AG04450 (cell line): ENCODE measurements around the gene PROX2. TPM values are rescaled to one million over a fixed set of nuclear protein-coding genes. Genes with fewer than 3 reads are reported as not detected.

Experiments
- CTCF ChIA-PET: fragments of 300-600, 350-600 bp; formaldehyde crosslinking; extraction: SDS; loops from one replicate; lab custom pipeline; 2022; ENCODE audit warnings: antibody characterized with exemption, inconsistent platforms; lab: Charles Lee
- POLR2A ChIA-PET: fragments of 350-600 bp; formaldehyde crosslinking; extraction: SDS; loops from one replicate; lab custom pipeline; 2021; ENCODE audit warnings: antibody characterized with exemption, inconsistent platforms; lab: Yijun Ruan, JAX
- DNase-seq: peaks from one replicate; pipeline ENCODE4 v3.0.0-alpha.2; 2011; ENCODE audit warnings: low read depth, low spot score
- H3K27ac ChIP-seq: one replicate; pipeline ENCODE4 v1.5.1; 2012; ENCODE audit warnings: low read depth, low read length, control low read depth
- H3K27me3 ChIP-seq: one replicate; pipeline ENCODE4 v1.6.0; 2012; ENCODE audit warnings: low read length; ENCODE audit not compliant: control insufficient read depth, insufficient read depth
- H3K4me3 ChIP-seq: 2 replicates; pipeline ENCODE4 v1.5.1; 2011; ENCODE audit warnings: mild to moderate bottlenecking, low read depth, low read length, control low read depth
- H3K9me3 ChIP-seq: 2 replicates; pipeline ENCODE4 v1.5.1; 2012; ENCODE audit warnings: low read length; ENCODE audit not compliant: control insufficient read depth, insufficient read depth
- CTCF ChIP-seq: IDR thresholded peaks from 2 replicates; pipeline ENCODE4 v1.5.1; 2011; ENCODE audit warnings: low read depth, low read length, control low read depth, inconsistent platforms
- polyA plus RNA-seq: library from polyadenylated mRNA; depleted of rRNA; stranded (reverse); fragments of >200 nt; gene quantifications from 2 replicates; pipeline ENCODE4 v1.2.3, GENCODE V29; 2011

The PROX2 gene
- polyA plus RNA-seq, 1 experiment = not detected

GRCh38 chr14:74912801-74913200, 36.9 kb upstream of the PROX2 start:
- Histone ChIP-seq H3K9me3 (no peaks in the 10 kb centered on the region), H3K4me3 (no peak overlapping the region), H3K27me3 (no peaks in the 10 kb centered on the region), H3K27ac (no peak overlapping the region)
- POLR2A ChIA-PET = no interaction called here
- CTCF ChIA-PET = interaction anchor here (4.1 to 4.5 kb wide), 2 partner anchors 52 to 175 kb away, joined by 21 to 39 read pairs; no protein-coding TSS in a partner anchor
- DNase-seq = no peak
- TF ChIP-seq CTCF = no peak

- Histone ChIP-seq H3K9me3 (no peaks in the 10 kb centered on the region), H3K4me3 (no peak overlapping the region), H3K27ac (no peak overlapping the region), H3K27me3 (no peaks in the 10 kb centered on the region)
- POLR2A ChIA-PET = no interaction called here
- CTCF ChIA-PET = interaction anchor here (4.1 to 4.5 kb wide), 2 partner anchors 51 to 176 kb away, joined by 21 to 39 read pairs; no protein-coding TSS in a partner anchor
- no peak for TF ChIP-seq CTCF
- no peak for DNase-seq
These were observed 36.2 kb upstream of the PROX2 start for GRCh38 chr14:74912111-74912510.

GRCh38 chr14:74911704-74912103, 35.8 kb upstream of the PROX2 start:
- H3K4me3 ChIP-seq = no peak overlapping the region
- no peak overlapping the region for H3K27ac ChIP-seq
- TF ChIP-seq CTCF = no peak
- H3K27me3 ChIP-seq = no peaks in the 10 kb centered on the region
- ChIA-PET POLR2A (no interaction called here), CTCF (interaction anchor here (4.1 to 4.5 kb wide), 2 partner anchors 51 to 176 kb away, joined by 21 to 39 read pairs; no protein-coding TSS in a partner anchor)
- DNase-seq = no peak
- no peaks in the 10 kb centered on the region for H3K9me3 ChIP-seq

- Histone ChIP-seq H3K27ac (no peak overlapping the region), H3K4me3 (no peak overlapping the region), H3K27me3 (no peaks in the 10 kb centered on the region), H3K9me3 (no peaks in the 10 kb centered on the region)
- CTCF ChIA-PET = interaction anchor here (4.1 to 4.5 kb wide), 2 partner anchors 50 to 177 kb away, joined by 21 to 39 read pairs; no protein-coding TSS in a partner anchor
- DNase-seq = no peak
- no peak for TF ChIP-seq CTCF
- POLR2A ChIA-PET = no interaction called here
These were observed 35.3 kb upstream of the PROX2 start for GRCh38 chr14:74911221-74911620.

GRCh38 chr14:74910556-74910955, 34.6 kb upstream of the PROX2 start:
- CTCF ChIA-PET = interaction anchor here (0.6 to 4.5 kb wide), 5 partner anchors 35 to 865 kb away, joined by 3 to 39 read pairs (median 4); no protein-coding TSS in a partner anchor
- Histone ChIP-seq H3K27me3 (no peaks in the 10 kb centered on the region), H3K9me3 (no peaks in the 10 kb centered on the region), H3K27ac (no peak overlapping the region), H3K4me3 (no peak overlapping the region)
- DNase-seq = no peak
- POLR2A ChIA-PET = no interaction called here
- TF ChIP-seq CTCF = no peak
